ENCODE data around the gene RPH3AL. TPM values are rescaled to one million over a fixed set of nuclear protein-coding genes. Genes with fewer than 3 reads are reported as not detected.

The RPH3AL gene
- total and polyA plus RNA-seq, 9 donors = 5.8 to 43.8 (median 21.0) TPM

- no peak for TF ChIP-seq CTCF (IDR thresholded peaks at IDR 0.05)
- no peak for TF ChIP-seq EP300 (IDR thresholded peaks at IDR 0.05)
- TF ChIP-seq POLR2A (IDR thresholded peaks at IDR 0.05) = no peak
- H3K4me3 ChIP-seq = no peak overlapping the region
Observed at GRCh38 chr17:357644-358043, 5.0 kb upstream of the RPH3AL start.

GRCh38 chr17:356671-357434 lies 4.2 kb upstream of the RPH3AL start:
- Histone ChIP-seq H3K27ac (peak overlapping the region in 1 of 2 donors; percentile 66), H3K9me3 (no peaks in the 10 kb centered on the region), H3K4me3 (no peak overlapping the region), H3K4me1 (ENCODE audit: insufficient read depth) (peaks cover 7% of the 10 kb centered on the region), H3K27me3 (no peaks in the 10 kb centered on the region), H3K36me3 (no peaks in the 10 kb centered on the region)
- intact Hi-C loops (cut with DNase I) = no loop called here
- no peak for TF ChIP-seq POLR2A (IDR thresholded peaks at IDR 0.05)
- no peak for DNase-seq
- WGBS, 3 donors = 89 to 94% (median 90%) methylated on average over 30 of the region's 30 CpGs

More at GRCh38 chr17:357644-358043, 5.0 kb upstream of the RPH3AL start:
- H3K36me3 ChIP-seq = no peaks in the 10 kb centered on the region
- H3K27ac ChIP-seq = peak overlapping the region in 1 of 2 donors; percentile 66
- no peaks in the 10 kb centered on the region for H3K9me3 ChIP-seq
- 13 to 32% (median 14%) methylated on average over 14 of the region's 14 CpGs for WGBS, 3 donors
- no peaks in the 10 kb centered on the region for H3K27me3 ChIP-seq
- intact Hi-C loops (cut with DNase I) = no loop called here
- peaks cover 5% of the 10 kb centered on the region for H3K4me1 ChIP-seq (ENCODE audit: insufficient read depth)
- DNase-seq = peak in 1 of 5 donors; percentile 55

GRCh38 chr17:354651-355556 lies 2.3 kb upstream of the RPH3AL start:
- WGBS, 3 donors = 78 to 89% (median 85%) methylated on average over 18 to 19 of the region's 19 CpGs
- Histone ChIP-seq H3K27ac (no peak overlapping the region), H3K27me3 (no peaks in the 10 kb centered on the region), H3K4me3 (no peak overlapping the region), H3K36me3 (no peaks in the 10 kb centered on the region), H3K4me1 (ENCODE audit: insufficient read depth) (peaks cover 21% of the 10 kb centered on the region), H3K9me3 (no peaks in the 10 kb centered on the region)
- no peak for DNase-seq
- intact Hi-C loops (cut with DNase I) = no loop called here
- TF ChIP-seq EP300 (IDR thresholded peaks at IDR 0.05) (no peak), POLR2A (IDR thresholded peaks at IDR 0.05) (no peak), CTCF (IDR thresholded peaks at IDR 0.05) (no peak)

GRCh38 chr17:353838-354234 lies 1.2 kb upstream of the RPH3AL start:
- WGBS, 3 donors = 95% methylated on average over 8 of the region's 8 CpGs
- no peaks in the 10 kb centered on the region for H3K9me3 ChIP-seq
- H3K36me3 ChIP-seq = no peaks in the 10 kb centered on the region
- H3K27ac ChIP-seq = no peak overlapping the region
- TF ChIP-seq CTCF (IDR thresholded peaks at IDR 0.05) = no peak
- TF ChIP-seq POLR2A (IDR thresholded peaks at IDR 0.05) = no peak
- TF ChIP-seq EP300 (IDR thresholded peaks at IDR 0.05) = no peak
- intact Hi-C loops (cut with DNase I) = no loop called here
- H3K4me1 ChIP-seq (ENCODE audit: insufficient read depth) = peaks cover 28% of the 10 kb centered on the region
- no peak overlapping the region for H3K4me3 ChIP-seq
- H3K27me3 ChIP-seq = no peaks in the 10 kb centered on the region
- DNase-seq = no peak

All from ovary (tissue), 9 donors.